ENCODE results near the gene EZR.

Gene EZR

GRCh38 chr6:158773581-158774449 is 45.4 kb downstream of the EZR start:
- DNase-seq: no peak

GRCh38 chr6:158772851-158773371 is 46.3 kb downstream of the EZR start:
- DNase-seq: no peak

GRCh38 chr6:158772172-158772571 is 47.0 kb downstream of the EZR start:
- no peak for DNase-seq

- DNase-seq: no peak
These were observed 47.6 kb downstream of the EZR start for GRCh38 chr6:158771399-158772152.

- DNase-seq: no peak
These were observed 48.4 kb downstream of the EZR start for GRCh38 chr6:158770533-158771330.

- no peak for DNase-seq
These were observed 49.3 kb downstream of the EZR start for GRCh38 chr6:158769771-158770432.

- no peak for DNase-seq
These were observed 49.9 kb downstream of the EZR start for GRCh38 chr6:158769234-158769770.

- no peak for DNase-seq
These were observed 50.7 kb downstream of the EZR start for GRCh38 chr6:158768436-158768835.

GRCh38 chr6:158767709-158768108 is 51.5 kb downstream of the EZR start:
- no peak for DNase-seq

GRCh38 chr6:158766621-158767455 is 52.3 kb downstream of the EZR start:
- DNase-seq: no peak

GRCh38 chr6:158765499-158766068 is 53.6 kb downstream of the EZR start:
- no peak for DNase-seq

GRCh38 chr6:158764926-158765325 is 54.2 kb downstream of the EZR start:
- no peak for DNase-seq

GRCh38 chr6:158764183-158764849 is 54.9 kb downstream of the EZR start:
- DNase-seq: no peak

GRCh38 chr6:158763434-158764182 is 55.6 kb downstream of the EZR start:
- no peak for DNase-seq

GRCh38 chr6:158762787-158763433 is 56.3 kb downstream of the EZR start:
- no peak for DNase-seq

GRCh38 chr6:158761746-158762145 is 57.4 kb downstream of the EZR start:
- no peak for DNase-seq

GRCh38 chr6:158760618-158761250 is 58.4 kb downstream of the EZR start:
- no peak for DNase-seq

- no peak for DNase-seq
These were observed 59.1 kb downstream of the EZR start for GRCh38 chr6:158759966-158760617.
